Measurements from ENCODE around the gene DNHD1.

The DNHD1 gene

DNA sequence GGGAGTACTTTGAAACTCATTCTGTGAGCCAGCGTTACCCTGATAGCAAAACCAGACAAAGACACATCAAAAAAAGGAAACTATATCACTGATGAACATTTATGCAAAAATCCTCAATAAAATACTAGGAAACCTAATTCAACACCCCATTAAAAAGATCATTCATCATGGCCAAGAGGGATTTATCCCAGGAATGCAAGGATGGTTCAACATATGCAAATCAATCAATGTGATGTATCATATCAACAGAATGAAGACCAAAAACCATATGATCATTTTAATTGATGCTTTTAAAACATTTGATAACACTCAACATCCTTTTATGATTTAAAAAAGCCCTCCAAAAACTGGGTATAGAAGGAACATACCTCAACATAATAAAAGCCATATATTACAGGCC lies 86.5 kb downstream of the DNHD1 start:
- TF ChIP-seq, protein P1, sequence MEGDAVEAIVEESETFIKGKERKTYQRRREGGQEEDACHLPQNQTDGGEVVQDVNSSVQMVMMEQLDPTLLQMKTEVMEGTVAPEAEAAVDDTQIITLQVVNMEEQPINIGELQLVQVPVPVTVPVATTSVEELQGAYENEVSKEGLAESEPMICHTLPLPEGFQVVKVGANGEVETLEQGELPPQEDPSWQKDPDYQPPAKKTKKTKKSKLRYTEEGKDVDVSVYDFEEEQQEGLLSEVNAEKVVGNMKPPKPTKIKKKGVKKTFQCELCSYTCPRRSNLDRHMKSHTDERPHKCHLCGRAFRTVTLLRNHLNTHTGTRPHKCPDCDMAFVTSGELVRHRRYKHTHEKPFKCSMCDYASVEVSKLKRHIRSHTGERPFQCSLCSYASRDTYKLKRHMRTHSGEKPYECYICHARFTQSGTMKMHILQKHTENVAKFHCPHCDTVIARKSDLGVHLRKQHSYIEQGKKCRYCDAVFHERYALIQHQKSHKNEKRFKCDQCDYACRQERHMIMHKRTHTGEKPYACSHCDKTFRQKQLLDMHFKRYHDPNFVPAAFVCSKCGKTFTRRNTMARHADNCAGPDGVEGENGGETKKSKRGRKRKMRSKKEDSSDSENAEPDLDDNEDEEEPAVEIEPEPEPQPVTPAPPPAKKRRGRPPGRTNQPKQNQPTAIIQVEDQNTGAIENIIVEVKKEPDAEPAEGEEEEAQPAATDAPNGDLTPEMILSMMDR (IDR thresholded peaks at IDR 0.05; ENCODE audit: control insufficient read depth, insufficient read depth, low read depth, low read length, missing control alignments), result no peak
- DNase-seq (ENCODE audit: low read depth), result no peak
- H3K4me3 ChIP-seq (ENCODE audit: control insufficient read depth, low read depth, low read length), result no peak overlapping the region

DNA sequence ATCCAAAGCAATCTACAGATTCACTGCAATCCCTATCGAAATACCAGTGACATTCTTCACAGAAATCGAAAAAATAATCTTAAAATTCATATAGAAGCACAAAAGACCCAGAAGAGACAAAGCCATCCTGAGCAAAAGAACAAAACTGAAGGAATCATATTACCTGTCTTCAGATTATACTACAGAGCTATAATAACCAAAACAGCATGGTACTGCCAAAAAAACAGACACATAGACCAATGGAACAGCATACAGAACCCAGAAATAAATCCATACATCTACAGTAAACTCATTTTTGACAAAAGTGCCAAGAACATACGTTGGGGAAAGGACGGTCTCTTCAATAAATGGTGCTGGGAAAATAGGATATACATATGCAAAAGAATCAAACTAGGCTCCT lies 87.4 kb downstream of the DNHD1 start:
- TF ChIP-seq, protein P1 (IDR thresholded peaks at IDR 0.05; ENCODE audit: control insufficient read depth, insufficient read depth, low read depth, low read length, missing control alignments), result no peak
- no peak for DNase-seq (ENCODE audit: low read depth)

DNA sequence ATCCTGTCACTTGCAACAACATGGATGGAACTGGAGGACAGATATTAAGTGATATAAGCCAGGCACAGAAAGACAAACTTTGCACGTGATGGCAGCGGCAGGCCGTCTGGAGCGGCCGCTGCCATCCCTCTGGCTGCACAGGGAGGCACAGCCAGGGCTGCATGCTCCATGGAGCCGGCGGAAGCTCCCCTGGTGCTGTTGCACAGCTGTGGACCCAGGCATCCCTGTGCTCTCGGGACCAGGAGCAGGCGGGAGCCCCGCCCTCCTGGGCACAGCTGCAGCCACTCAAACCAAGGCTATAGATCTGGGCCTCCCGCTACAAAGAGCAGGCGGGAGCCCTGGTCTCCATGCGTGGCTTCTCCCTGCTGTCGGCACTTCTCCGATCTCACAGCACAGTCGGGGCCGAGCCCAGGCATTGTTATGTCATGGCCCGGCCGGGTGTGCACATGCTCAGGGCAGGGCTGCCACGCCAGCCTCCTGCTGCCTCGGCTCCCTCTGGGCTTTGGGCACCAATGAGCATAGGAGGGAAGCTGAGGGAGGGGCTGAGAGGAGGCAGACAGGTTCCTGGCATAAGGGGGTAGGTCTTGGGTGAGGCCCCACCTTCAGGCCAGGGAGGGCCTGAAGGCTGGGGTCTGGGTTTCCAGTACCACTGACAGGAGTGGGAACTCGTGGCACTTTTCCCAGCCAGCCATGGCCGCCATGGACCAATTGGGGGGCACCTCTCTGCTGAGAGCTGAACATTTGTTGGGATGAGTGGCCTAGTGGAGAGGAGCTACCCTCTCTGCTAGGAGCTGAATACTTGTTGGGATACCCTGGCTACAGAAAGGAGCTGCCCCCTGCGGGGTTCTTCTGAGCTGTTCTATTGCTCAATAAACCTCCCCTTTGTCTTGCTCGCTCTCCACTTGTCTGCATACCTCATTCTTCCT lies 89.6 kb downstream of the DNHD1 start:
- DNase-seq (ENCODE audit: low read depth), result no peak
- no peak overlapping the region for H3K4me3 ChIP-seq (ENCODE audit: control insufficient read depth, low read depth, low read length)

More for the DNA sequence above, 87.4 kb downstream of the DNHD1 start:
- no peak overlapping the region for H3K4me3 ChIP-seq (ENCODE audit: control insufficient read depth, low read depth, low read length)

DNA sequence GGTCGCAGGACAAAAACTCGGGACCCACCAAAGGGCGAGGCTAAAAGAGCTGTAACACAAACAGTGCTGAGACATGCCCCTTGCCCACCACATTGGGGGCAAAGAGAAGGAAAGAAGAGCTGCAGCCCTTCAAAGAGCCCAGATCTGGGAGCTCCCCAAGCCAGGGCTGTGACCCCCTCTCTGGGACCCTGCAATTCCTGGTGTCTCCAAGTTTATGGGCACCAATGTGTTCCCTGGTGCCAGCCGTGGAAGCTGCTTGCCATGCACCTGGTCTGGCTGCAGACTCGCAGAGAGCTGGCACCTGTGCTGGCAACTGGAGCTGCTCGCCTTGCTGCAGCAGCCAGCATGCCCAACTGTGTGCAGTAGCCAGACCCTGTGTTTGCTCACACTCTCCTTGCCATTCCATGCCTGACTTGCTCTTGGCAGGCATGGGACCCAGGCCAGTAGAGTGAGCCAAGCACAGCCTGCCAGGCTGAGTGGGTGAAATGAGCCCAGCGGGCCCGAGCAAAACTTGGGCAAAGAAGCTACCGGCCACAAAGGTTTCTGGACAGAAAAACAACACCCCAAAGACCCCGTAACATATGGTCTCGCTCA lies 90.4 kb downstream of the DNHD1 start:
- TF ChIP-seq, protein P1 (IDR thresholded peaks at IDR 0.05; ENCODE audit: control insufficient read depth, insufficient read depth, low read depth, low read length, missing control alignments), result no peak
- no peak overlapping the region for H3K4me3 ChIP-seq (ENCODE audit: control insufficient read depth, low read depth, low read length)
- no peak for DNase-seq (ENCODE audit: low read depth)

More for the DNA sequence above, 89.6 kb downstream of the DNHD1 start:
- TF ChIP-seq, protein P1 (IDR thresholded peaks at IDR 0.05; ENCODE audit: control insufficient read depth, insufficient read depth, low read depth, low read length, missing control alignments), result no peak

DNA sequence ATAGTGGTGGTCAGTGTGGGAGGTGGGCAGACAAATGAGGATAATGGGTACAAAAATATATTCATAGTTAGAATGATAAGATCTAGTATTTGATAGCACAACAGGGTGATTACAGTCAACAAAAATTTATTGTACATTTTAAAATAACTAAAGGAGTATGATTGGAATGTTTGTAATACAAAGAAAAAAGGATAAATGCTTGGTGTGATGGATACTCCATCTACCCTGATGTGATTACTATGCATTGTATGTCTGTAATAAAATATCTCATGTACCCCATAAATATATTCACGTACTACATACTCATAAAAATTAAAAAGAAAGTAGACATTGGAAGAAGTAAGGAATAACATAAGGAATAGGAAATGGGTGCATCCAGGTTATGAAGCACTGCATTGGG lies 90.9 kb downstream of the DNHD1 start:
- no peak for DNase-seq (ENCODE audit: low read depth)
- no peak overlapping the region for H3K4me3 ChIP-seq (ENCODE audit: control insufficient read depth, low read depth, low read length)
- TF ChIP-seq, protein P1 (IDR thresholded peaks at IDR 0.05; ENCODE audit: control insufficient read depth, insufficient read depth, low read depth, low read length, missing control alignments), result no peak

DNA sequence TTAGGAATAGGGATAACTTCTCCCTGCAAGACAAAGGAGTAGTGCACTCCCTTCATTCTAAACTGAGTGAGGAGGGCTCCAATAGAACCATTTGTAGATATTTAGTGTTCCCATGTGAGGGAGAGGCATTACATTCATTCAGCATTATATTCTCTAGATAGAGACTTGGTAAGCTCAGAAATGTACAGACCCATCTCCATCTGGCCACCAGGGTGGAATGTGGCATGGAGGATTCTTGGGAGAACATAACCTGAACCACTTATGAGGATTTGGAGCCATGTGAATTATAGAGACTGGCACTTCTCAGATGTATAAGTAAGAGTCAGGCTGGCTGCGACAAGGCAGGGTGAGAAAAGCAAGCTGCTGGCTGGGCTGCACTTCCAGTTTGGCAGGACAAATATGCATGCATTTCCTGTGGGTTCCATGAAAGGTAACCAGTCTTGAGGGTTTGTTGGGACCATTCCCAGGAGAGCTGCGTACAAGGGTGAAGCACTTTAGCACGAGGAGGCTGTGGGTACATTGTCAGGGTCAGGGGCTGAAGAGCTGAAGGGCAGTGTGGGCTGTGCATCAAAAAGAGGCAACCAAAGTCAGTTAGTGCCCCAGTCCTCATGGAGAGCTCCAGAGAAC lies 97.2 kb downstream of the DNHD1 start:
- no peak for DNase-seq (ENCODE audit: low read depth)
- H3K4me3 ChIP-seq (ENCODE audit: control insufficient read depth, low read depth, low read length), result no peak overlapping the region
- TF ChIP-seq, protein P1 (IDR thresholded peaks at IDR 0.05; ENCODE audit: control insufficient read depth, insufficient read depth, low read depth, low read length, missing control alignments), result no peak

All from AG09309 (cell line).